MM.1S (cell line): ENCODE measurements around the gene NUBP1.
"Not testable (repeated sequence)": the region's sequence is repeated elsewhere in the genome, so short reads cannot be mapped to it uniquely, and the experiment has no call there.

Experiments
- DNase-seq: peaks from one replicate; pipeline ENCODE4 v3.0.0-alpha.2; 2015
- H2AFZ ChIP-seq: fragments of 300-600 bp; sonication (generic); 2 replicates; pipeline ENCODE4 v1.6.0; 2016; ENCODE audit warnings: antibody characterized with exemption, low read length
- H3F3A ChIP-seq: fragments of 300-600 bp; sonication (generic); 2 replicates; pipeline ENCODE4 v1.6.1; 2016; ENCODE audit warnings: mild to moderate bottlenecking, antibody characterized with exemption, low read length, moderate library complexity, mixed read lengths; ENCODE audit not compliant: insufficient read depth
- H3K27ac ChIP-seq: fragments of 300-600 bp; sonication (generic); 2 replicates; pipeline ENCODE4 v1.5.1; 2016; ENCODE audit warnings: mild to moderate bottlenecking, low read length
- H3K27me3 ChIP-seq: fragments of 300-600 bp; sonication (generic); replicated peaks from 2 replicates; pipeline ENCODE4 v1.6.0; 2016; ENCODE audit warnings: low read length; ENCODE audit not compliant: insufficient read depth
- H3K36me3 ChIP-seq: fragments of 300-600 bp; sonication (generic); replicated peaks from 2 replicates; pipeline ENCODE4 v1.6.1; 2016; ENCODE audit warnings: mild to moderate bottlenecking, low read length, mixed read lengths; ENCODE audit not compliant: insufficient read depth
- H3K4me1 ChIP-seq: fragments of 300-600 bp; sonication (generic); 2 replicates; pipeline ENCODE4 v1.6.1; 2016; ENCODE audit warnings: low read length, mixed read lengths
- H3K4me2 ChIP-seq: fragments of 300-600 bp; sonication (generic); 2 replicates; pipeline ENCODE4 v1.6.0; 2016; ENCODE audit warnings: low read depth, low read length
- H3K4me3 ChIP-seq: fragments of 300-600 bp; sonication (generic); 2 replicates; pipeline ENCODE4 v1.5.1; 2016; ENCODE audit warnings: low read length, mixed read lengths
- H3K79me2 ChIP-seq: fragments of 300-600 bp; sonication (generic); 2 replicates; pipeline ENCODE4 v1.6.1; 2016; ENCODE audit warnings: mixed run types, low read length, mixed read lengths
- H3K9ac ChIP-seq: fragments of 300-600 bp; sonication (generic); 2 replicates; pipeline ENCODE4 v1.6.1; 2016; ENCODE audit warnings: low read length, mixed read lengths
- H3K9me2 ChIP-seq: fragments of 300-600 bp; sonication (generic); replicated peaks from 2 replicates; pipeline ENCODE4 v1.6.1; 2016; ENCODE audit warnings: mild to moderate bottlenecking, low read length, mixed read lengths; ENCODE audit not compliant: insufficient read depth
- H3K9me3 ChIP-seq: fragments of 300-600 bp; sonication (generic); replicated peaks from 2 replicates; pipeline ENCODE4 v1.6.1; 2016; ENCODE audit warnings: mild to moderate bottlenecking, low read length, mixed read lengths; ENCODE audit not compliant: insufficient read depth
- H4K20me1 ChIP-seq: fragments of 300-600 bp; sonication (generic); 2 replicates; pipeline ENCODE4 v1.6.1; 2016; ENCODE audit warnings: mild to moderate bottlenecking, low read length, moderate library complexity, mixed read lengths; ENCODE audit not compliant: insufficient read depth
- CTCF ChIP-seq: fragments of 300-600 bp; sonication (generic); IDR thresholded peaks from 2 replicates; pipeline ENCODE4 v1.5.1; 2016; ENCODE audit warnings: antibody characterized with exemption, low read length, mixed read lengths
- EZH2 ChIP-seq: fragments of 300-600 bp; sonication (generic); optimal IDR thresholded peaks from 2 replicates; pipeline ENCODE3; 2017; ENCODE audit warnings: low read depth, mild to moderate bottlenecking, antibody characterized with exemption, low read length, mixed read lengths
- EZH2phosphoT487 ChIP-seq: fragments of 300-600 bp; sonication (generic); IDR thresholded peaks from 2 replicates; pipeline ENCODE4 v1.6.1; 2018; ENCODE audit warnings: antibody characterized with exemption, low read length

NUBP1 gene

DNA sequence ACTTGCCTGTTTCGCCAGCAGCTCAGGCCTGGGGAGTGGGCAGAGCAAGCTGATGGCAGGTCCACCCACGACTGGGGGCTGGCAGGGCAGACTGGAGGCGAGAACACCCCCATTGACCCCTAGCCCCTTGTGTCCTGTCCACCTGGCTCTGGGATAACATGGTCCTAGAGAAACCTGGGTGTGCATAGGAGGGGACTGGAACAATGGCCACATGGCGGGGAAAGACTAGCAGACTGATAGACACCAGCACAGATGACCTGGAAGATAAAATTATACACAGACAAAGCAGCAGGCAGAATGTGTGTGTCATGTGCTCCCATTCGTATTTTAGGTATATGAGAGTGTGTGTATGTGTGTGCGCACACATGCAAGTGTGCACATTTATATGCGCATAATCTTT is 23.5 kb downstream of the NUBP1 start:
- DNase-seq = no peak
- no peaks in the 10 kb centered on the region for H3K36me3 ChIP-seq
- H3K9me3 ChIP-seq = no peaks in the 10 kb centered on the region
- H3K4me1 ChIP-seq = no peaks in the 10 kb centered on the region
- no peak overlapping the region for H3K4me3 ChIP-seq
- H3K27me3 ChIP-seq = no peaks in the 10 kb centered on the region
- no peaks in the 10 kb centered on the region for H4K20me1 ChIP-seq
- no peak overlapping the region for H3K27ac ChIP-seq
- H3K9ac ChIP-seq = no peak overlapping the region
- H3K4me2 ChIP-seq = no peak overlapping the region
- TF ChIP-seq EZH2 = no peak
- H3F3A ChIP-seq = no peaks in the 10 kb centered on the region
- no peaks in the 10 kb centered on the region for H3K79me2 ChIP-seq
- H3K9me2 ChIP-seq = no peaks in the 10 kb centered on the region
- no peak overlapping the region for H2AFZ ChIP-seq

DNA sequence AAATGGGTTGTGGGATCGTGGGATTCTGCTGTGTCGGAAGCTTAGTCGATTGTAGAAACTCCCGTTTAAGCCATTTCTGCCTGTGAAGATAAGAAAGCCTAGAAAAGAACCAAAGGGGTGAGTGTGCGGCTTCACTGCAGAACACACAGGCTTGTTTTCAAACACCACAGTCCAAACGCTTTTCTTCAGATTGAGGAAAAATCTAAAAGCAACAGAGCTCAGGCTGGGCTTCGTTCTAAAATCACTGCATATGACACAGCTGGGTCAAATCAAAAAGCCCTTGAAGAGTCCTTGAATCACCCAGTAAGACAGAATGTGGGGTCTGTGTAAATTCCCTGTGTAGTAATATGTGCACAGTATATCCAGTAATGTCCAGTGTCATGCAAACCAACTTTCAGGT is 25.7 kb downstream of the NUBP1 start:
- Histone ChIP-seq H3K9me3 (no peaks in the 10 kb centered on the region), H3K4me1 (no peaks in the 10 kb centered on the region), H4K20me1 (no peaks in the 10 kb centered on the region), H3K9me2 (no peaks in the 10 kb centered on the region), H2AFZ (no peak overlapping the region), H3K27ac (no peak overlapping the region), H3K4me3 (no peak overlapping the region), H3F3A (no peaks in the 10 kb centered on the region), H3K36me3 (no peaks in the 10 kb centered on the region), H3K9ac (no peak overlapping the region), H3K79me2 (no peaks in the 10 kb centered on the region), H3K27me3 (no peaks in the 10 kb centered on the region), H3K4me2 (no peak overlapping the region)
- DNase-seq = no peak
- no peak for TF ChIP-seq EZH2phosphoT487

GRCh38 chr16:10770907-10771306 is 27.3 kb downstream of the NUBP1 start:
- no peak overlapping the region for H3K27ac ChIP-seq
- H3K27me3 ChIP-seq = no peaks in the 10 kb centered on the region
- DNase-seq = no peak
- no peak for TF ChIP-seq EZH2
- TF ChIP-seq CTCF = no peak
- no peak for TF ChIP-seq EZH2phosphoT487
- no peaks in the 10 kb centered on the region for H3K9me2 ChIP-seq
- no peaks in the 10 kb centered on the region for H4K20me1 ChIP-seq
- H3K4me3 ChIP-seq = no peak overlapping the region
- no peaks in the 10 kb centered on the region for H3K4me1 ChIP-seq
- H3K9me3 ChIP-seq = no peaks in the 10 kb centered on the region
- no peak overlapping the region for H3K4me2 ChIP-seq
- no peak overlapping the region for H3K9ac ChIP-seq
- no peak overlapping the region for H2AFZ ChIP-seq
- no peaks in the 10 kb centered on the region for H3K79me2 ChIP-seq
- no peaks in the 10 kb centered on the region for H3K36me3 ChIP-seq
- H3F3A ChIP-seq = peaks cover under 1% of the 10 kb centered on the region; the same call in 1 of the 2 replicates

- Histone ChIP-seq H3K9me3 (no peaks in the 10 kb centered on the region), H3K4me1 (peaks cover 10% of the 10 kb centered on the region), H3K27ac (no peak overlapping the region), H3K36me3 (no peaks in the 10 kb centered on the region), H3F3A (peaks cover 7% of the 10 kb centered on the region; the same call in 1 of the 2 replicates), H4K20me1 (no peaks in the 10 kb centered on the region), H2AFZ (no peak overlapping the region), H3K4me2 (peak overlapping the region; percentile 31; the same call in 1 of the 2 replicates), H3K79me2 (no peaks in the 10 kb centered on the region), H3K4me3 (no peak overlapping the region), H3K27me3 (peaks cover 25% of the 10 kb centered on the region), H3K9ac (no peak overlapping the region), H3K9me2 (no peaks in the 10 kb centered on the region)
- DNase-seq = peak; percentile 87
- TF ChIP-seq EZH2phosphoT487 (no peak), CTCF (no peak), EZH2 (no peak)
Observed at GRCh38 chr16:10776280-10776679, 32.6 kb downstream of the NUBP1 start.

DNA sequence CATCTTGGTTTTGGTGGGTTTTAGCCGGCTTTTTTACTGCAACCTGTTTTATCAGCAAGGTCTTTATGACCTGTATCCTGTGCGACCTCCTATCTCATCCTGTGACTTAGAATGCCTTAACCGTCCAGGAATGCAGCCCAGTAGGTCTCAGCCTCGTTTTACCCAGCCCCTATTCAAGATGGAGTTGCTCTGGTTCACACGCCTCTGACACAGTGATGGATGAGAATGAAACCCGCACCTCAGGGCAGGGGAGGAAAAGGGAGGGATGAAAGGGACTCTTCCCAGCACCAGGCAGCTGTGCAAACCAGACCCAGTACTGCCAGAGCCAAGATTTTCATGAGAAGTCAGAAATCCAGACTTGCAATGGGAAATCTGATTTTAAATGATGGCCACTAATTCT is 33.3 kb downstream of the NUBP1 start:
- H3K9me2 ChIP-seq, H4K20me1 ChIP-seq, H3K9ac ChIP-seq, DNase-seq, H3K36me3 ChIP-seq, H3K79me2 ChIP-seq, H3K4me3 ChIP-seq, H3F3A ChIP-seq, H2AFZ ChIP-seq, H3K27ac ChIP-seq, H3K9me3 ChIP-seq: not testable (repeated sequence)
- Histone ChIP-seq H3K4me1 (peaks cover 10% of the 10 kb centered on the region), H3K4me2 (peak overlapping the region; percentile 31; the same call in 1 of the 2 replicates), H3K27me3 (peaks cover 25% of the 10 kb centered on the region)
